ENCODE data around the gene ZDHHC20. TPM values are rescaled to one million over a fixed set of nuclear protein-coding genes. Genes with fewer than 3 reads are reported as not detected.

Gene ZDHHC20
- total RNA-seq, 4 donors from 2014 or later: 20.7 to 161 (median 61.9) TPM

DNA sequence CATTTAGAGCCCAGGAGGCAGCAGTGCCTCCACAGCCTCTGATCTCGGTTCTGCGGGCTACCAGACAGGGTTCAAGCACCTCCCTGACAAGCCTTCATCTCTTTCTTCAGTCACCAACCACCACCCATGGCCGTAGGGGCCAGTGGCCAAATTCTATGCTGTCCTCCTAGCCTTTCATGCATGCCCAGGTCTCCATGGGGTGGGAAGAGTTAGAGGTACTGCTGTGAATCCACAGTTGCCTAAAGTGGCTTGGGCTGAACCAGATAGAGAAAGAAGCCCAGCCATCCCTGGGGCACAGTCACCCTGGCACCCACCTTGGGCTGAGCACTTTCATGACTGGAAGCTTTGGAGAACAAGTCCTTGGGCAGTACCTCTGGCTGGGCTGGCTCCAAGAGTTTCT is 97.4 kb downstream of the ZDHHC20 start:
- no peak for DNase-seq
- Histone ChIP-seq H3K27ac (no peak overlapping the region), H3K4me1 (no peaks in the 10 kb centered on the region), H3K27me3 (no peaks in the 10 kb centered on the region), H3K9me3 (no peaks in the 10 kb centered on the region), H3K4me3 (no peak overlapping the region), H3K36me3 (no peaks in the 10 kb centered on the region)
- TF ChIP-seq, protein P1, sequence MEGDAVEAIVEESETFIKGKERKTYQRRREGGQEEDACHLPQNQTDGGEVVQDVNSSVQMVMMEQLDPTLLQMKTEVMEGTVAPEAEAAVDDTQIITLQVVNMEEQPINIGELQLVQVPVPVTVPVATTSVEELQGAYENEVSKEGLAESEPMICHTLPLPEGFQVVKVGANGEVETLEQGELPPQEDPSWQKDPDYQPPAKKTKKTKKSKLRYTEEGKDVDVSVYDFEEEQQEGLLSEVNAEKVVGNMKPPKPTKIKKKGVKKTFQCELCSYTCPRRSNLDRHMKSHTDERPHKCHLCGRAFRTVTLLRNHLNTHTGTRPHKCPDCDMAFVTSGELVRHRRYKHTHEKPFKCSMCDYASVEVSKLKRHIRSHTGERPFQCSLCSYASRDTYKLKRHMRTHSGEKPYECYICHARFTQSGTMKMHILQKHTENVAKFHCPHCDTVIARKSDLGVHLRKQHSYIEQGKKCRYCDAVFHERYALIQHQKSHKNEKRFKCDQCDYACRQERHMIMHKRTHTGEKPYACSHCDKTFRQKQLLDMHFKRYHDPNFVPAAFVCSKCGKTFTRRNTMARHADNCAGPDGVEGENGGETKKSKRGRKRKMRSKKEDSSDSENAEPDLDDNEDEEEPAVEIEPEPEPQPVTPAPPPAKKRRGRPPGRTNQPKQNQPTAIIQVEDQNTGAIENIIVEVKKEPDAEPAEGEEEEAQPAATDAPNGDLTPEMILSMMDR (IDR thresholded peaks at IDR 0.05): no peak
- intact Hi-C loops (cut with DNase I; ENCODE audit: low total_unique reads): no loop called here

DNA sequence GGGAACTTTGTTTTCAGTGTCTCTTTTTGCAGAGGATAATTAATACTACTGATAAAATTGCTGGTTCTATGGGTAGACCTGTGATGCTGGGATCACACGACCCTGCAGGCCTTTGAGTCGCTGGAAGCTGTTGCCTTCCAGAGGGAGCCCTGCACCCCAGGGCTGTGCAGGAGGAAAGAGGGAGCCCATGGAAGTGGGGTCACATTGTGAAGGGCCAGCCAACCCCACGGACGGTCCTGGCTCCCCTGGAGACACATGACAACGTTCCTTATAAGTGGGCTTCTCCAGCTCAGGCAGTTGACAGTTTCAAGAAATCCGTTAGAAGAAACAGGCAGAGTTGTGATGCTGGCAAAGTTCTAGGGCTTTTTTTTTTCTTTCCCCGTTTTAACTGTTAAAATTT is 98.0 kb downstream of the ZDHHC20 start:
- H3K4me1 ChIP-seq: no peaks in the 10 kb centered on the region
- H3K9me3 ChIP-seq: no peaks in the 10 kb centered on the region
- H3K27ac ChIP-seq: no peak overlapping the region
- H3K36me3 ChIP-seq: no peaks in the 10 kb centered on the region
- H3K4me3 ChIP-seq: no peak overlapping the region
- intact Hi-C loops (cut with DNase I; ENCODE audit: low total_unique reads): no loop called here
- no peaks in the 10 kb centered on the region for H3K27me3 ChIP-seq
- TF ChIP-seq, protein P1 (IDR thresholded peaks at IDR 0.05): no peak
- no peak for TF ChIP-seq POLR2A (IDR thresholded peaks at IDR 0.05)
- DNase-seq: no peak

DNA sequence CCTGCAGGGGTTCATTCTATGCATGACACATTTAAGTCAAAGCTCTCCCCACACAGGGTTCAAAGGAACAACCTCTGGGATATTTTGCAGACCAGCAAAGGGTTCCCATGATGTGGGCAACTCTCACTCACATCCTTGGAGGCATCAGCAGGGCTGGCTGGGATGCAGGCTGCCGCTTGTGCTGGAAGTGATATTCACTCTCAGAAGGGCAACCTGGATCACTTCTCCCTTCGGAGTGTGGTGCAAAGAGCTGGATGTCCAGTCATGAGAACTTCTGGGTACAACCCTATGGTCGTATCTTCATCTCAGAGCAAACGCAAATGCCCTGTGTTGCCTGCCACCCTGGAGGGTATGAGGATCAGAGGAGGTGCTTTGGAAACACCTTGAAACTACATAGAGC is 98.6 kb downstream of the ZDHHC20 start:
- TF ChIP-seq POLR2A (IDR thresholded peaks at IDR 0.05): no peak
- TF ChIP-seq, protein P1 (IDR thresholded peaks at IDR 0.05): no peak
- no peak for DNase-seq
- no peaks in the 10 kb centered on the region for H3K4me1 ChIP-seq
- no peak overlapping the region for H3K27ac ChIP-seq
- H3K4me3 ChIP-seq: no peak overlapping the region
- H3K9me3 ChIP-seq: no peaks in the 10 kb centered on the region
- no peaks in the 10 kb centered on the region for H3K27me3 ChIP-seq
- intact Hi-C loops (cut with DNase I; ENCODE audit: low total_unique reads): no loop called here
- H3K36me3 ChIP-seq: no peaks in the 10 kb centered on the region

DNA sequence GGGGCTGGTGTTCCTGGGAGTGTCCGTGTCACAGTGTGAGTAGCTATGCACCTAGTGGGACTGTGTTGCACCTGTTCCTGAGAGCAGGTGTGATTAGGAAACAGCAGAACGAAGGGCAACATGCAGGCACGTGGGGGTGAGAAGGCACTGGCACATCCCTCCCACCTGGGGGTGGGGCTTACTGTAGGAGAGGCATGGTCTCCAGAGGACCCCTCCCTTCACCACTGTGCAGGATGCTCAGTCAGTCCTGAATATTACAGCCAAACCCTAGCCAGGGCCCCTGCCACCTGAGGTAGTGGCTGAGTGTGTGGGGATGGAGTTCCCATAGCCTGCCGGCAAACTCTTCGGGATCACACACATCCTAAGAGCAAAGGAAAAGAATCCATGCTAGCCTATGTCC is 99.2 kb downstream of the ZDHHC20 start:
- H3K9me3 ChIP-seq: no peaks in the 10 kb centered on the region
- intact Hi-C loops (cut with DNase I; ENCODE audit: low total_unique reads): no loop called here
- H3K4me3 ChIP-seq: no peak overlapping the region
- no peaks in the 10 kb centered on the region for H3K4me1 ChIP-seq
- no peaks in the 10 kb centered on the region for H3K27me3 ChIP-seq
- DNase-seq: no peak
- no peaks in the 10 kb centered on the region for H3K36me3 ChIP-seq
- no peak overlapping the region for H3K27ac ChIP-seq
- TF ChIP-seq POLR2A (IDR thresholded peaks at IDR 0.05): no peak

DNA sequence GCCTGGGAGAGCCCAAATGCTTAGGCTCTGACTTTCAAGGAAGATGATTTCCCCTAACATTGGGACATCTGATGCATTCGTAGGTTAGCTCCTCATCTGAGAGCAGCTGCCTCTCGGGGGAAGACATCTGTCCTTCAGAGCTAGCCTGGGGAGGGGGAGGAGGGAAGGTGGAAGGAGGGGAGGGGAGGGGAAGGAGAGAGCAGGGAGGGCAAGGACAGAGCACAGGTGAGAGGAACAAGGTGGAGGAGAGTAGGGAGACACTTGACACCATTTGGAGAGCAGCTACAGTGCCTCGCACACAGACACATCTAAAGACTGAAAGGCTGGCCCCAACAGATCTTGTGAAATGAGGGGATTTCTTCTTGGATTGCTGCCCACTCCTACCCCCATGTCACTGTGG is 103.8 kb downstream of the ZDHHC20 start:
- intact Hi-C loops (cut with DNase I; ENCODE audit: low total_unique reads): no loop called here
- DNase-seq: no peak
- Histone ChIP-seq H3K4me3 (no peak overlapping the region), H3K27ac (no peak overlapping the region), H3K36me3 (no peaks in the 10 kb centered on the region), H3K9me3 (no peaks in the 10 kb centered on the region), H3K27me3 (no peaks in the 10 kb centered on the region), H3K4me1 (no peaks in the 10 kb centered on the region)
- TF ChIP-seq, protein P1 (IDR thresholded peaks at IDR 0.05): no peak
- TF ChIP-seq POLR2A (IDR thresholded peaks at IDR 0.05): no peak

DNA sequence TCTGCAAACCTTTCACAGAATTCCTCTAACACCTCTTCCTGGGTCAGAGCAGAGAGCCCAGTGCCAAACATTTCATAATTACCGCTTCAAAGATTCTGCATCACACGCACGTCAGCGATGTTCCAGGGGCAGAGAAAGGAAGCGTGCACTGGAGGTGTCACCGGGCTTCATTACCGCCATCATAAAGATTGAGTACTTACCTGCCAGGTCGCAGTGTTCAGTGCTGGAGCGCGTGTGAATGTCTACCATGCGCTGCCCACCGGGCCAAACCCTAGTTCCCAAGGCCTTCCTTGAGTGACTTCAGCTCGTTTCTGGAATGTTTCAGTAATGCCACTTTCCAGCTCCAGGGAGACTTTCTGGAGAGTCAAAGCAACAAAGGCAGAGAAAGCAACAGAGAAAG is 104.4 kb downstream of the ZDHHC20 start:
- Histone ChIP-seq H3K27ac (no peak overlapping the region), H3K9me3 (no peaks in the 10 kb centered on the region), H3K4me1 (no peaks in the 10 kb centered on the region), H3K27me3 (no peaks in the 10 kb centered on the region), H3K4me3 (no peak overlapping the region), H3K36me3 (no peaks in the 10 kb centered on the region)
- TF ChIP-seq, protein P1 (IDR thresholded peaks at IDR 0.05): no peak
- no peak for TF ChIP-seq POLR2A (IDR thresholded peaks at IDR 0.05)
- no peak for DNase-seq
- intact Hi-C loops (cut with DNase I; ENCODE audit: low total_unique reads): no loop called here

Measured in uterus (tissue), 4 donors.